B cell (primary cell): Measurements from ENCODE around the gene HSDL2. TPM values are rescaled to one million over a fixed set of nuclear protein-coding genes. Genes with fewer than 3 reads are reported as not detected.

Source experiments
- ATAC-seq: fragments of 200-7000 bp; cut with Tn5 transposase; one replicate; pipeline ENCODE4 v1.10.0; 2021; ENCODE audit warnings: low read depth, mild to moderate bottlenecking, moderate number of reproducible peaks, moderate library complexity
- CTCF ChIA-PET: fragments of 350-600 bp; sonication (Branson Sonifier 250); formaldehyde crosslinking; loops from one replicate; lab custom pipeline; 2021; ENCODE audit warnings: antibody characterized with exemption, inconsistent platforms; lab: Charles Lee
- POLR2A ChIA-PET: fragments of 350-600 bp; sonication (Branson Sonifier 250); formaldehyde crosslinking; loops from one replicate; lab custom pipeline; 2021; ENCODE audit warnings: antibody characterized with exemption; lab: Charles Lee
- DNase-seq: peaks from one replicate; pipeline ENCODE4 v3.0.0; 2013
- H2AFZ ChIP-seq: 2 replicates; pipeline ENCODE4 v1.6.1; 2012; ENCODE audit warnings: mild to moderate bottlenecking, low read depth, low read length; ENCODE audit not compliant: insufficient read depth, poor library complexity, severe bottlenecking
- H3K27ac ChIP-seq, 2 donors: 1 replicate in 1 of 2; 2 replicates in 1 of 2; pipeline ENCODE4 v1.5.1; 2012 to 2013; ENCODE audit warnings: low read length in 2 of 2, mild to moderate bottlenecking in 2 of 2, moderate library complexity in 1 of 2
- H3K27me3 ChIP-seq, 4 experiments: fragments of 200-600 bp in 1 of 4; sonication (generic) in 1 of 4; replicated peaks in 1 of 4; 1 replicate in 2 of 4; 2 replicates in 2 of 4; pipeline versions ENCODE4 v1.6.1 to v1.7.0; 2013 to 2016; ENCODE audit warnings: low read length in 3 of 4, mild to moderate bottlenecking in 2 of 4, mixed read lengths in 1 of 4, moderate library complexity in 1 of 4; ENCODE audit not compliant: insufficient read depth in 4 of 4, control insufficient read depth in 3 of 4; ENCODE audit errors: control extremely low read depth in 1 of 4
- H3K36me3 ChIP-seq, 2 experiments: replicated peaks in 1 of 2; 1 replicate in 1 of 2; 2 replicates in 1 of 2; pipeline versions ENCODE4 v1.6.1 to v1.7.1; 2013; ENCODE audit warnings: low read length in 1 of 2; ENCODE audit not compliant: insufficient read depth in 2 of 2, control insufficient read depth in 1 of 2; ENCODE audit errors: control extremely low read depth in 1 of 2, extremely low read depth in 1 of 2
- H3K4me1 ChIP-seq, 2 donors: fragments of 200-600 bp in 1 of 2; sonication (generic) in 1 of 2; 1 replicate in 1 of 2; 2 replicates in 1 of 2; pipeline versions ENCODE4 v1.5.1 to v1.6.1; 2013 to 2017; ENCODE audit warnings: low read length in 2 of 2; ENCODE audit not compliant: control insufficient read depth in 2 of 2, insufficient read depth in 2 of 2
- H3K4me2 ChIP-seq: replicated peaks from 2 replicates; pipeline ENCODE3; 2012; ENCODE audit warnings: mild to moderate bottlenecking, low read depth, low read length; ENCODE audit not compliant: poor library complexity, severe bottlenecking
- H3K4me3 ChIP-seq, 5 experiments: fragments of 200-600 bp in 1 of 5; sonication (generic) in 1 of 5; 1 replicate in 3 of 5; 2 replicates in 2 of 5; pipeline versions ENCODE4 v1.5.1 to v1.7.0; 2011 to 2016; ENCODE audit warnings: low read length in 4 of 5, mild to moderate bottlenecking in 4 of 5, low read depth in 2 of 5, control low read depth in 1 of 5, moderate library complexity in 1 of 5; ENCODE audit not compliant: insufficient read depth in 1 of 5; ENCODE audit errors: control extremely low read depth in 1 of 5, extremely low read depth in 1 of 5
- H3K79me2 ChIP-seq: fragments of 200-600 bp; sonication (generic); one replicate; pipeline ENCODE4 v1.6.0; 2016; ENCODE audit warnings: low read length; ENCODE audit not compliant: control insufficient read depth, insufficient read depth
- H3K9ac ChIP-seq: fragments of 200-600 bp; sonication (generic); 2 replicates; pipeline ENCODE4 v1.6.1; 2017; ENCODE audit warnings: mild to moderate bottlenecking, low read length, moderate library complexity
- H3K9me3 ChIP-seq, 3 donors: one replicate each; pipeline versions ENCODE4 v1.6.1 to v1.7.1; 2013; ENCODE audit warnings: low read length in 2 of 3; ENCODE audit not compliant: control insufficient read depth in 2 of 3, insufficient read depth in 1 of 3; ENCODE audit errors: control extremely low read depth in 1 of 3
- H4K20me1 ChIP-seq: 2 replicates; pipeline ENCODE4 v1.6.0; 2012; ENCODE audit warnings: mild to moderate bottlenecking, low read length; ENCODE audit not compliant: insufficient read depth, control insufficient read depth, poor library complexity, severe bottlenecking
- H3K27ac Mint-ChIP-seq: one replicate; pipeline ENCODE4 v1.8.0; 2021; ENCODE audit warnings: mixed read lengths
- H3K27me3 Mint-ChIP-seq: one replicate; pipeline ENCODE4 v1.8.0; 2021; ENCODE audit warnings: mixed read lengths
- H3K4me1 Mint-ChIP-seq: one replicate; pipeline ENCODE4 v1.8.0; 2021; ENCODE audit warnings: mixed read lengths
- H3K4me3 Mint-ChIP-seq: one replicate; pipeline ENCODE4 v1.8.0; 2021; ENCODE audit warnings: mixed read lengths
- H3K9me3 Mint-ChIP-seq: one replicate; pipeline ENCODE4 v1.8.0; 2022; ENCODE audit warnings: mixed read lengths; ENCODE audit not compliant: insufficient read depth
- CTCF ChIP-seq: fragments of 200-600 bp; IDR thresholded peaks from one replicate; pipeline ENCODE4 v1.8.0; 2022; ENCODE audit warnings: antibody characterized with exemption, mild to moderate bottlenecking
- EZH2 ChIP-seq: IDR thresholded peaks from 2 replicates; pipeline ENCODE4 v1.6.1; 2012; ENCODE audit warnings: borderline replicate concordance, low read depth, mild to moderate bottlenecking, moderate library complexity, low read length; ENCODE audit not compliant: insufficient read depth, poor library complexity, severe bottlenecking
- WGBS: methylation state at CpG from one replicate; pipeline ENCODE4 v1.1.5; 2013; ENCODE audit warnings: missing lambda C conversion rate; ENCODE audit not compliant: insufficient coverage; 5-methylcytosine and 5-hydroxymethylcytosine counted together
- intact Hi-C: fragments of 100-400 bp; cut with micrococcal nuclease; formaldehyde crosslinking; loops from one replicate; pipeline ENCODE4 v1.10.0; 2022
- polyA plus RNA-seq: library from polyadenylated mRNA; depleted of rRNA; stranded (reverse); fragments of >200 nt; gene quantifications from 2 replicates; pipeline ENCODE4 v1.2.3, GENCODE V29; 2012
- total RNA-seq, 2 donors: library from RNA; stranded (reverse); fragments of 120-200 nt in 1 of 2; gene quantifications; 1 replicate in 1 of 2; 2 replicates in 1 of 2; pipeline versions ENCODE4 v1.2.3 to v1.2.4, GENCODE V29; 2013 to 2022

Gene HSDL2
- total and polyA plus RNA-seq, 2 donors (not counting 1 experiment from before 2014, with no cell fraction given): 5.8 to 11.7 TPM

- Mint-ChIP-seq H3K4me1 (peaks cover 2% of the 10 kb centered on the region), H3K9me3 (peaks cover 17% of the 10 kb centered on the region), H3K27me3 (no peaks in the 10 kb centered on the region), H3K4me3 (no peak overlapping the region), H3K27ac (no peak overlapping the region)
- intact Hi-C loops: no loop called here
- 50% methylated on average over 1 of the region's 3 CpGs for WGBS
- H4K20me1 ChIP-seq: no peaks in the 10 kb centered on the region
- no peak overlapping the region for H3K4me3 ChIP-seq
- POLR2A ChIA-PET: no interaction called here
- H3K4me1 ChIP-seq: peaks cover 0 to 4% of the 10 kb centered on the region in 2 donors
- no peaks in the 10 kb centered on the region for H3K27me3 ChIP-seq
- H3K36me3 ChIP-seq: no peaks in the 10 kb centered on the region
- no peaks in the 10 kb centered on the region for H3K79me2 ChIP-seq
- H3K4me2 ChIP-seq: no peak overlapping the region
- DNase-seq (no peak), ATAC-seq (no peak)
- no peak overlapping the region for H3K27ac ChIP-seq
- H3K9ac ChIP-seq: no peak overlapping the region
- no peak overlapping the region for H2AFZ ChIP-seq
- CTCF ChIA-PET: interaction anchor here (1.1 to 1.8 kb wide), 5 partner anchors 13 to 272 kb away, joined by 3 to 6 read pairs (median 5); partner anchors contain the start of genes HSDL2 and KIAA1958
- TF ChIP-seq EZH2 (no peak), CTCF (no peak)
- peaks cover 1 to 32% (median 5%) of the 10 kb centered on the region in 3 donors for H3K9me3 ChIP-seq
Measured at GRCh38 chr9:112366591-112366990, 13.3 kb upstream of the HSDL2 start.

- H3K4me1 Mint-ChIP-seq: no peaks in the 10 kb centered on the region
- DNase-seq (no peak), ATAC-seq (no peak)
- H4K20me1 ChIP-seq: no peaks in the 10 kb centered on the region
- TF ChIP-seq CTCF: no peak
- TF ChIP-seq EZH2: no peak
- H2AFZ ChIP-seq: no peak overlapping the region
- no peak overlapping the region for H3K27ac Mint-ChIP-seq
- no peak overlapping the region for H3K27ac ChIP-seq
- H3K4me3 Mint-ChIP-seq: no peak overlapping the region
- H3K27me3 ChIP-seq: no peaks in the 10 kb centered on the region
- H3K4me2 ChIP-seq: no peak overlapping the region
- no peak overlapping the region for H3K4me3 ChIP-seq
- H3K4me1 ChIP-seq: no peaks in the 10 kb centered on the region
- no peaks in the 10 kb centered on the region for H3K79me2 ChIP-seq
- H3K9me3 ChIP-seq: peaks cover 1 to 32% (median 5%) of the 10 kb centered on the region in 3 donors
- CTCF ChIA-PET: interaction anchor here (1.1 to 1.6 kb wide), 3 partner anchors 12 to 269 kb away, joined by 5 to 6 read pairs (median 6); partner anchors contain the start of genes HSDL2 and KIAA1958
- POLR2A ChIA-PET: no interaction called here
- no peaks in the 10 kb centered on the region for H3K36me3 ChIP-seq
- no peaks in the 10 kb centered on the region for H3K27me3 Mint-ChIP-seq
- H3K9me3 Mint-ChIP-seq: peaks cover 17% of the 10 kb centered on the region
- no peak overlapping the region for H3K9ac ChIP-seq
- intact Hi-C loops: no loop called here
Measured at GRCh38 chr9:112367465-112367864, 12.4 kb upstream of the HSDL2 start.
